Ishikawa (cell line): ENCODE results near the gene FAM110C.

ENCODE experiments used
- CREB1 ChIP-seq: IDR thresholded peaks from 2 replicates; pipeline ENCODE4 v1.6.1; 2012; ENCODE audit warnings: low read depth
- EP300 ChIP-seq: IDR thresholded peaks from 2 replicates; pipeline ENCODE4 v1.6.1; 2012; ENCODE audit warnings: borderline replicate concordance
- FOXM1 ChIP-seq: IDR thresholded peaks from 2 replicates; pipeline ENCODE4 v1.6.1; 2012; ENCODE audit warnings: low read depth, borderline replicate concordance
- MAX ChIP-seq: IDR thresholded peaks from 2 replicates; pipeline ENCODE4 v1.6.1; 2012
- RAD21 ChIP-seq: IDR thresholded peaks from 2 replicates; pipeline ENCODE4 v1.6.1; 2012; ENCODE audit warnings: low read depth
- REST ChIP-seq: IDR thresholded peaks from 2 replicates; pipeline ENCODE4 v1.6.1; 2012; ENCODE audit warnings: low read depth, mild to moderate bottlenecking
- TAF1 ChIP-seq: IDR thresholded peaks from 2 replicates; pipeline ENCODE4 v1.6.1; 2012; ENCODE audit warnings: low read depth, mild to moderate bottlenecking
- TCF12 ChIP-seq: IDR thresholded peaks from 2 replicates; pipeline ENCODE4 v1.6.1; 2012; ENCODE audit warnings: low read depth
- ZBTB7A ChIP-seq: IDR thresholded peaks from 2 replicates; pipeline ENCODE4 v1.6.1; 2012; ENCODE audit warnings: low read depth

GRCh38 chr2:33620-34019 is 12.7 kb downstream of the FAM110C start:
- TF ChIP-seq MAX: no peak
- TF ChIP-seq ZBTB7A: no peak
- no peak for TF ChIP-seq EP300
- TF ChIP-seq REST: no peak
- TF ChIP-seq TAF1: no peak
- TF ChIP-seq RAD21: no peak
- TF ChIP-seq CREB1: no peak
- TF ChIP-seq TCF12: no peak
- no peak for TF ChIP-seq FOXM1
